MM.1S (cell line): ENCODE data around the gene NAGLU.

ENCODE experiments used
- DNase-seq: peaks from one replicate; pipeline ENCODE4 v3.0.0-alpha.2; 2015
- H2AFZ ChIP-seq: fragments of 300-600 bp; sonication (generic); 2 replicates; pipeline ENCODE4 v1.6.0; 2016; ENCODE audit warnings: antibody characterized with exemption, low read length
- H3F3A ChIP-seq: fragments of 300-600 bp; sonication (generic); 2 replicates; pipeline ENCODE4 v1.6.1; 2016; ENCODE audit warnings: mild to moderate bottlenecking, antibody characterized with exemption, low read length, moderate library complexity, mixed read lengths; ENCODE audit not compliant: insufficient read depth
- H3K27ac ChIP-seq: fragments of 300-600 bp; sonication (generic); 2 replicates; pipeline ENCODE4 v1.5.1; 2016; ENCODE audit warnings: mild to moderate bottlenecking, low read length
- H3K27me3 ChIP-seq: fragments of 300-600 bp; sonication (generic); replicated peaks from 2 replicates; pipeline ENCODE4 v1.6.0; 2016; ENCODE audit warnings: low read length; ENCODE audit not compliant: insufficient read depth
- H3K36me3 ChIP-seq: fragments of 300-600 bp; sonication (generic); replicated peaks from 2 replicates; pipeline ENCODE4 v1.6.1; 2016; ENCODE audit warnings: mild to moderate bottlenecking, low read length, mixed read lengths; ENCODE audit not compliant: insufficient read depth
- H3K4me1 ChIP-seq: fragments of 300-600 bp; sonication (generic); 2 replicates; pipeline ENCODE4 v1.6.1; 2016; ENCODE audit warnings: low read length, mixed read lengths
- H3K4me2 ChIP-seq: fragments of 300-600 bp; sonication (generic); 2 replicates; pipeline ENCODE4 v1.6.0; 2016; ENCODE audit warnings: low read depth, low read length
- H3K4me3 ChIP-seq: fragments of 300-600 bp; sonication (generic); 2 replicates; pipeline ENCODE4 v1.5.1; 2016; ENCODE audit warnings: low read length, mixed read lengths
- H3K79me2 ChIP-seq: fragments of 300-600 bp; sonication (generic); 2 replicates; pipeline ENCODE4 v1.6.1; 2016; ENCODE audit warnings: mixed run types, low read length, mixed read lengths
- H3K9ac ChIP-seq: fragments of 300-600 bp; sonication (generic); 2 replicates; pipeline ENCODE4 v1.6.1; 2016; ENCODE audit warnings: low read length, mixed read lengths
- H3K9me2 ChIP-seq: fragments of 300-600 bp; sonication (generic); replicated peaks from 2 replicates; pipeline ENCODE4 v1.6.1; 2016; ENCODE audit warnings: mild to moderate bottlenecking, low read length, mixed read lengths; ENCODE audit not compliant: insufficient read depth
- H3K9me3 ChIP-seq: fragments of 300-600 bp; sonication (generic); replicated peaks from 2 replicates; pipeline ENCODE4 v1.6.1; 2016; ENCODE audit warnings: mild to moderate bottlenecking, low read length, mixed read lengths; ENCODE audit not compliant: insufficient read depth
- H4K20me1 ChIP-seq: fragments of 300-600 bp; sonication (generic); 2 replicates; pipeline ENCODE4 v1.6.1; 2016; ENCODE audit warnings: mild to moderate bottlenecking, low read length, moderate library complexity, mixed read lengths; ENCODE audit not compliant: insufficient read depth
- EZH2 ChIP-seq: fragments of 300-600 bp; sonication (generic); optimal IDR thresholded peaks from 2 replicates; pipeline ENCODE3; 2017; ENCODE audit warnings: low read depth, mild to moderate bottlenecking, antibody characterized with exemption, low read length, mixed read lengths
- EZH2phosphoT487 ChIP-seq: fragments of 300-600 bp; sonication (generic); IDR thresholded peaks from 2 replicates; pipeline ENCODE4 v1.6.1; 2018; ENCODE audit warnings: antibody characterized with exemption, low read length
- TF ChIP-seq, protein P1 (sequence below): fragments of 300-600 bp; sonication (generic); IDR thresholded peaks from 2 replicates; pipeline ENCODE4 v1.5.1; 2016; ENCODE audit warnings: antibody characterized with exemption, low read length, mixed read lengths

The NAGLU gene

DNA sequence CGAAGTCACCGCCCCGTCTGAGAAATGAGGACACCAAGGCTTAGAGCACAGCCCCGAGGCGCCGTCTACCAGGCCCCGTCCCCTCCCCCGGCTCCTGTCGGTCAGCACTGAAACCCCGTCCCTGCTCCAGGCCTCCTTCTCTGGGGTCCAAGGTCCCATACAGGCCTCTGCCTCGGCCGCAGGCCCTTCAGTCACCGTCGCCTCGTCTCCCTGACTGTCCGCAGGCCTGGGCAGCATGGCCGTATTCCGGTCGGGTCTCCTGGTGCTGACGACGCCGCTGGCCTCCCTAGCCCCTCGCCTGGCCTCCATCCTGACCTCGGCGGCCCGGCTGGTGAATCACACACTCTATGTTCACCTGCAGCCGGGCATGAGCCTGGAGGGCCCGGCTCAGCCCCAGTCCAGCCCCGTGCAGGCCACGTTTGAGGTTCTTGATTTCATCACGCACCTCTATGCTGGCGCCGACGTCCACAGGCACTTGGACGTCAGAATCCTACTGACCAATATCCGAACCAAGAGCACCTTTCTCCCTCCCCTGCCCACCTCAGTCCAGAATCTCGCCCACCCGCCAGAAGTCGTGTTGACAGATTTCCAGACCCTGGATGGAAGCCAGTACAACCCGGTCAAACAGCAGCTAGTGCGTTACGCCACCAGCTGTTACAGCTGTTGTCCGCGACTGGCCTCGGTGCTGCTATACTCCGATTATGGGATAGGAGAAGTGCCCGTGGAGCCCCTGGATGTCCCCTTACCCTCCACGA lies 26.5 kb downstream of the NAGLU start:
- Histone ChIP-seq H3K27ac (peak overlapping the region; percentile 58; the same call in 1 of the 2 replicates), H3K4me2 (peak overlapping the region; percentile 90), H3K4me3 (peak overlapping the region; percentile 93), H3K9me2 (no peaks in the 10 kb centered on the region), H3K27me3 (no peaks in the 10 kb centered on the region), H2AFZ (no peak overlapping the region), H3K9ac (peak overlapping the region; percentile 91), H3K79me2 (peaks cover 43% of the 10 kb centered on the region), H3F3A (peaks cover 13% of the 10 kb centered on the region; the same call in 1 of the 2 replicates), H3K4me1 (peaks cover 17% of the 10 kb centered on the region), H3K9me3 (no peaks in the 10 kb centered on the region), H3K36me3 (no peaks in the 10 kb centered on the region), H4K20me1 (no peaks in the 10 kb centered on the region)
- TF ChIP-seq, protein P1, sequence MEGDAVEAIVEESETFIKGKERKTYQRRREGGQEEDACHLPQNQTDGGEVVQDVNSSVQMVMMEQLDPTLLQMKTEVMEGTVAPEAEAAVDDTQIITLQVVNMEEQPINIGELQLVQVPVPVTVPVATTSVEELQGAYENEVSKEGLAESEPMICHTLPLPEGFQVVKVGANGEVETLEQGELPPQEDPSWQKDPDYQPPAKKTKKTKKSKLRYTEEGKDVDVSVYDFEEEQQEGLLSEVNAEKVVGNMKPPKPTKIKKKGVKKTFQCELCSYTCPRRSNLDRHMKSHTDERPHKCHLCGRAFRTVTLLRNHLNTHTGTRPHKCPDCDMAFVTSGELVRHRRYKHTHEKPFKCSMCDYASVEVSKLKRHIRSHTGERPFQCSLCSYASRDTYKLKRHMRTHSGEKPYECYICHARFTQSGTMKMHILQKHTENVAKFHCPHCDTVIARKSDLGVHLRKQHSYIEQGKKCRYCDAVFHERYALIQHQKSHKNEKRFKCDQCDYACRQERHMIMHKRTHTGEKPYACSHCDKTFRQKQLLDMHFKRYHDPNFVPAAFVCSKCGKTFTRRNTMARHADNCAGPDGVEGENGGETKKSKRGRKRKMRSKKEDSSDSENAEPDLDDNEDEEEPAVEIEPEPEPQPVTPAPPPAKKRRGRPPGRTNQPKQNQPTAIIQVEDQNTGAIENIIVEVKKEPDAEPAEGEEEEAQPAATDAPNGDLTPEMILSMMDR: no peak
- no peak for TF ChIP-seq EZH2
- no peak for TF ChIP-seq EZH2phosphoT487
- no peak for DNase-seq

GRCh38 chr17:42563143-42563509 lies 27.1 kb downstream of the NAGLU start:
- no peaks in the 10 kb centered on the region for H4K20me1 ChIP-seq
- peaks cover 47% of the 10 kb centered on the region for H3K79me2 ChIP-seq
- no peaks in the 10 kb centered on the region for H3K27me3 ChIP-seq
- H3K4me2 ChIP-seq: peak overlapping the region; percentile 90
- no peaks in the 10 kb centered on the region for H3K9me3 ChIP-seq
- no peak for DNase-seq
- H3K27ac ChIP-seq: no peak overlapping the region
- H3K4me3 ChIP-seq: peak overlapping the region; percentile 93
- H3K36me3 ChIP-seq: no peaks in the 10 kb centered on the region
- peaks cover 13% of the 10 kb centered on the region; the same call in 1 of the 2 replicates for H3F3A ChIP-seq
- peak overlapping the region; percentile 91 for H3K9ac ChIP-seq
- H3K9me2 ChIP-seq: no peaks in the 10 kb centered on the region
- peaks cover 17% of the 10 kb centered on the region for H3K4me1 ChIP-seq
- TF ChIP-seq EZH2phosphoT487: no peak
- TF ChIP-seq, protein P1: 0 out of 2 replicates have a peak, but pooled peaks have one; percentile 3
- no peak overlapping the region for H2AFZ ChIP-seq

- H3K4me3 ChIP-seq: peak overlapping the region; percentile 93
- H3K36me3 ChIP-seq: 0 out of 2 replicates have a peak, but pooled peaks cover 1% of the 10 kb centered on the region
- H3K9me3 ChIP-seq: no peaks in the 10 kb centered on the region
- no peaks in the 10 kb centered on the region for H4K20me1 ChIP-seq
- TF ChIP-seq EZH2 (no peak), EZH2phosphoT487 (no peak)
- TF ChIP-seq, protein P1: no peak
- peaks cover 51% of the 10 kb centered on the region for H3K79me2 ChIP-seq
- no peak overlapping the region for H3K27ac ChIP-seq
- no peak for DNase-seq
- H3K4me1 ChIP-seq: peaks cover 17% of the 10 kb centered on the region
- H3K4me2 ChIP-seq: peak overlapping the region; percentile 90
- H3K9ac ChIP-seq: peak overlapping the region; percentile 91; the same call in 1 of the 2 replicates
- H3F3A ChIP-seq: peaks cover 13% of the 10 kb centered on the region; the same call in 1 of the 2 replicates
- H2AFZ ChIP-seq: no peak overlapping the region
- H3K9me2 ChIP-seq: no peaks in the 10 kb centered on the region
- H3K27me3 ChIP-seq: no peaks in the 10 kb centered on the region
These were observed 27.5 kb downstream of the NAGLU start for GRCh38 chr17:42563543-42563942.
